ENCODE measurements around the gene RSPO3. TPM values are rescaled to one million over a fixed set of nuclear protein-coding genes. Genes with fewer than 3 reads are reported as not detected.

Gene RSPO3
- total and polyA plus RNA-seq, 2 donors (not counting 1 experiment from before 2014, with no cell fraction given), result 0.85 to 12.4 TPM

- Histone ChIP-seq H3K9ac (ENCODE audit: insufficient read depth, low read length) (no peak overlapping the region), H4K20me1 (ENCODE audit: control insufficient read depth, extremely low read depth, insufficient read depth, low read length) (no peaks in the 10 kb centered on the region), H3K27ac (ENCODE audit: insufficient read depth, low read length) (no peak overlapping the region), H3K9me3 (ENCODE audit: control insufficient read depth, insufficient read depth, low read depth, low read length) (no peaks in the 10 kb centered on the region), H3K27me3 (ENCODE audit: control insufficient read depth, insufficient read depth, low read length) (no peaks in the 10 kb centered on the region), H2AFZ (ENCODE audit: low read length) (no peak overlapping the region), H3K79me2 (ENCODE audit: control insufficient read depth, insufficient read depth, low read length) (no peaks in the 10 kb centered on the region), H3K36me3 (ENCODE audit: control insufficient read depth, insufficient read depth, low read length) (no peaks in the 10 kb centered on the region), H3K4me2 (ENCODE audit: extremely low read depth, insufficient read depth, low read length) (no peak overlapping the region), H3K4me3 (replicated peaks in 1 of 4; ENCODE audit: control extremely low read depth in 1 of 4, insufficient read depth in 1 of 4, low read depth in 3 of 4, low read length in 4 of 4) (no peak overlapping the region), H3K4me1 (ENCODE audit: control insufficient read depth, extremely low read depth, insufficient read depth, low read length) (peaks cover 2% of the 10 kb centered on the region)
- TF ChIP-seq EZH2 (IDR thresholded peaks at IDR 0.05; ENCODE audit: low read length, missing control alignments) (no peak), CTCF (conservative IDR thresholded peaks at IDR 0.05 in 1 of 2, IDR thresholded peaks at IDR 0.05 in 1 of 2; ENCODE audit: low read depth in 1 of 2, low read length in 2 of 2) (no peak)
- DNase-seq (ENCODE audit: low read depth in 2 of 2), result peak in 1 of 2 donors; percentile 69
Observed at GRCh38 chr6:127191716-127192115, 73.2 kb downstream of the RSPO3 start.

- TF ChIP-seq EZH2 (IDR thresholded peaks at IDR 0.05; ENCODE audit: low read length, missing control alignments) (no peak), CTCF (conservative IDR thresholded peaks at IDR 0.05 in 1 of 2, IDR thresholded peaks at IDR 0.05 in 1 of 2; ENCODE audit: low read depth in 1 of 2, low read length in 2 of 2) (no peak)
- no peak overlapping the region for H3K4me2 ChIP-seq (ENCODE audit: extremely low read depth, insufficient read depth, low read length)
- H3K9ac ChIP-seq (ENCODE audit: insufficient read depth, low read length), result no peak overlapping the region
Observed at GRCh38 chr6:127192911-127193541, 74.6 kb downstream of the RSPO3 start.

GRCh38 chr6:127195833-127196232 is 77.4 kb downstream of the RSPO3 start:
- Histone ChIP-seq H3K9me3 (ENCODE audit: control insufficient read depth, insufficient read depth, low read depth, low read length) (no peaks in the 10 kb centered on the region), H3K79me2 (ENCODE audit: control insufficient read depth, insufficient read depth, low read length) (no peaks in the 10 kb centered on the region), H3K9ac (ENCODE audit: insufficient read depth, low read length) (no peak overlapping the region), H3K36me3 (ENCODE audit: control insufficient read depth, insufficient read depth, low read length) (no peaks in the 10 kb centered on the region), H3K27ac (ENCODE audit: insufficient read depth, low read length) (no peak overlapping the region), H4K20me1 (ENCODE audit: control insufficient read depth, extremely low read depth, insufficient read depth, low read length) (no peaks in the 10 kb centered on the region), H3K4me3 (replicated peaks in 1 of 4; ENCODE audit: control extremely low read depth in 1 of 4, insufficient read depth in 1 of 4, low read depth in 3 of 4, low read length in 4 of 4) (no peak overlapping the region), H3K27me3 (ENCODE audit: control insufficient read depth, insufficient read depth, low read length) (no peaks in the 10 kb centered on the region), H2AFZ (ENCODE audit: low read length) (no peak overlapping the region), H3K4me1 (ENCODE audit: control insufficient read depth, extremely low read depth, insufficient read depth, low read length) (peaks cover 2% of the 10 kb centered on the region), H3K4me2 (ENCODE audit: extremely low read depth, insufficient read depth, low read length) (no peak overlapping the region)
- DNase-seq (ENCODE audit: low read depth in 2 of 2), result no peak
- TF ChIP-seq CTCF (conservative IDR thresholded peaks at IDR 0.05 in 1 of 2, IDR thresholded peaks at IDR 0.05 in 1 of 2; ENCODE audit: low read depth in 1 of 2, low read length in 2 of 2), result no peak
- TF ChIP-seq EZH2 (IDR thresholded peaks at IDR 0.05; ENCODE audit: low read length, missing control alignments), result no peak

More at GRCh38 chr6:127192911-127193541, 74.6 kb downstream of the RSPO3 start:
- no peak overlapping the region for H3K4me3 ChIP-seq (replicated peaks in 1 of 4; ENCODE audit: control extremely low read depth in 1 of 4, insufficient read depth in 1 of 4, low read depth in 3 of 4, low read length in 4 of 4)
- no peak overlapping the region for H3K27ac ChIP-seq (ENCODE audit: insufficient read depth, low read length)
- no peaks in the 10 kb centered on the region for H3K9me3 ChIP-seq (ENCODE audit: control insufficient read depth, insufficient read depth, low read depth, low read length)
- no peaks in the 10 kb centered on the region for H4K20me1 ChIP-seq (ENCODE audit: control insufficient read depth, extremely low read depth, insufficient read depth, low read length)
- no peak overlapping the region for H2AFZ ChIP-seq (ENCODE audit: low read length)
- no peaks in the 10 kb centered on the region for H3K79me2 ChIP-seq (ENCODE audit: control insufficient read depth, insufficient read depth, low read length)
- no peaks in the 10 kb centered on the region for H3K27me3 ChIP-seq (ENCODE audit: control insufficient read depth, insufficient read depth, low read length)
- H3K4me1 ChIP-seq (ENCODE audit: control insufficient read depth, extremely low read depth, insufficient read depth, low read length), result peaks cover 2% of the 10 kb centered on the region
- no peaks in the 10 kb centered on the region for H3K36me3 ChIP-seq (ENCODE audit: control insufficient read depth, insufficient read depth, low read length)
- peak; percentile 30 to 90 for DNase-seq (ENCODE audit: low read depth in 2 of 2)
